A673 (cell line): ENCODE data around the gene GJC2.

ENCODE experiments used
- CTCF ChIP-seq: fragments of 300-800, 200-600 bp; sonication (generic); conservative IDR thresholded peaks from 2 replicates; pipeline ENCODE4 v1.5.1; 2017; ENCODE audit warnings: low read depth, mild to moderate bottlenecking, antibody characterized with exemption, low read length, moderate library complexity, mixed read lengths
- EZH2 ChIP-seq: fragments of 200-600 bp; sonication (generic); IDR thresholded peaks from 2 replicates; pipeline ENCODE4 v1.6.1; 2017; ENCODE audit warnings: borderline replicate concordance, low read depth, mild to moderate bottlenecking, mixed read lengths, antibody characterized with exemption, low read length; ENCODE audit not compliant: poor library complexity, severe bottlenecking

GRCh38 chr1:228205526-228206436, 56.1 kb downstream of the GJC2 start:
- TF ChIP-seq CTCF, result no peak
- TF ChIP-seq EZH2, result no peak
